Tongue (tissue), 2 donors: ENCODE measurements around the gene GALNT7. TPM values are rescaled to one million over a fixed set of nuclear protein-coding genes. Genes with fewer than 3 reads are reported as not detected.
"Not testable (repeated sequence)": the region's sequence is repeated elsewhere in the genome, so short reads cannot be mapped to it uniquely, and the experiment has no call there.

Experiments used
- DNase-seq: peaks from one replicate; pipeline ENCODE4 v3.0.0-alpha.2; 2015
- total RNA-seq: library from RNA; depleted of rRNA; stranded (reverse); fragments of >200 nt; gene quantifications from one replicate; pipeline ENCODE4 v1.2.3, GENCODE V29; 2014

Gene GALNT7
- total RNA-seq, result 29.3 TPM

GRCh38 chr4:173168396-173169177 is at the start of gene GALNT7:
TSS of gene GALNT7 (plus strand) at chr4:173168811. CDS start at chr4:173168836, 25 bp downstream.
- peak; percentile 87 for DNase-seq

- DNase-seq, result not testable (repeated sequence)
Measured at GRCh38 chr4:173118819-173119218, 49.8 kb upstream of the GALNT7 start.

- no peak for DNase-seq
Measured at GRCh38 chr4:173119818-173120217, 48.8 kb upstream of the GALNT7 start.

- peak; percentile 76 for DNase-seq
Measured at GRCh38 chr4:173121076-173121561, 47.5 kb upstream of the GALNT7 start.

- DNase-seq, result no peak
Measured at GRCh38 chr4:173124209-173124865, 44.3 kb upstream of the GALNT7 start.

- DNase-seq, result no peak
Measured at GRCh38 chr4:173125216-173125812, 43.3 kb upstream of the GALNT7 start.

GRCh38 chr4:173128199-173128890 is 40.3 kb upstream of the GALNT7 start:
- no peak for DNase-seq

- DNase-seq, result peak; percentile 28
Measured at GRCh38 chr4:173130687-173131086, 37.9 kb upstream of the GALNT7 start.

GRCh38 chr4:173134426-173134825 is 34.2 kb upstream of the GALNT7 start:
- no peak for DNase-seq

GRCh38 chr4:173135241-173135847 is 33.3 kb upstream of the GALNT7 start:
- no peak for DNase-seq

GRCh38 chr4:173138624-173139023 is 30.0 kb upstream of the GALNT7 start:
- DNase-seq, result peak; percentile 49

GRCh38 chr4:173139561-173139960 is 29.1 kb upstream of the GALNT7 start:
- no peak for DNase-seq

GRCh38 chr4:173145131-173145530 is 23.5 kb upstream of the GALNT7 start:
- DNase-seq, result peak; percentile 73

- DNase-seq, result no peak
Measured at GRCh38 chr4:173146456-173146855, 22.2 kb upstream of the GALNT7 start.

GRCh38 chr4:173151496-173151895 is 17.1 kb upstream of the GALNT7 start:
- no peak for DNase-seq

- no peak for DNase-seq
Measured at GRCh38 chr4:173152104-173152503, 16.5 kb upstream of the GALNT7 start.

GRCh38 chr4:173153445-173153844 is 15.2 kb upstream of the GALNT7 start:
- no peak for DNase-seq

- no peak for DNase-seq
Measured at GRCh38 chr4:173159791-173160190, 8.8 kb upstream of the GALNT7 start.

- DNase-seq, result no peak
Measured at GRCh38 chr4:173160871-173161270, 7.7 kb upstream of the GALNT7 start.

- no peak for DNase-seq
Measured at GRCh38 chr4:173161311-173161710, 7.3 kb upstream of the GALNT7 start.

GRCh38 chr4:173165706-173166105 is 2.9 kb upstream of the GALNT7 start:
- DNase-seq, result no peak

GRCh38 chr4:173166491-173166890 is 2.1 kb upstream of the GALNT7 start:
- no peak for DNase-seq
